Measurements from ENCODE around the gene C19orf38. TPM values are rescaled to one million over a fixed set of nuclear protein-coding genes. Genes with fewer than 3 reads are reported as not detected.

Gene C19orf38
- total and polyA plus RNA-seq, 9 of the 15 experiments (the other 6 are each of a cell fraction or from before 2014, with no cell fraction given), result 0.14 to 0.18 TPM; not detected in 7

DNA sequence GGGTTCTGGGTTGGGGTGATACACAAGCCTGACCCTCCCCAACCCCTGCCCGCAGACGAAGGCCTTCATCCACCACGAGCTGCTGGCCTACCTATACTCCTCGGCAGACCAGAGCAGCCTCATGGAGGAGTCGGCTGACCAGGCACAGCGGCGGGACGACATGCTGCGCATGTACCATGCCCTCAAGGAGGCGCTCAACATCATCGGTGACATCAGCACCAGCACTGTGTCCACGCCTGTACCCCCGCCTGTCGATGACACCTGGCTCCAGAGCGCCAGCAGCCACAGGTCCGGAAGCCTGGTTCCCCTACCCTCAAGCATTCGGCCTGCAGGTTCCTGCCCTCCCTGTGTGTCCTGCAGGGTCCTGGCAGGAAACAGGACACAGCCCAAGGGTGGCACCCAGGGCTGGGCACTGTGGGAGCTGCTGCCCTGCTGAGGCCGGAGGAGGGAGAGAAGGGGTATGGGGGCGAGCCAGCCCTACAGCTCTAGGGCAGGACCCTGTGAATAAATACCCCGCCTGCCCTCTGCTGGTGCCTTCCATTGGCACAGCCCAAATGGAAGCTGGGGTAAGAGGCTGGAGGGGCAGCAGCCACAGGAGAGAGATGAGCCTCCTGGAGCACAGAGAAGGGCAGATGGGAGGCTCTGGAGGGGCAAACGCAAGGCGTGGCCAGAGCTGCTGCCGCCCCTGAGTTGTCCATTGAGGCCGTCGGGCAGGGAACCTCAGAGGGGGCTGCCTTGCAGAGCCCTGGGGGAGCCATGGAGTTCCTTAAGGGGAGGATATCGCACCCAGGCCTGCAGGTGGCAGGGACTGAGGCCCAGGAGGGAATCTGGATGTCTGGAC lies 19.0 kb upstream of the C19orf38 start (continued):
- peak; percentile 100 for TF ChIP-seq ZBTB33 (CRISPR knock-in tag; IDR thresholded peaks at IDR 0.05)
- TF ChIP-seq MEIS2 (IDR thresholded peaks at IDR 0.05; ENCODE audit: partially characterized antibody), result no peak
- TF ChIP-seq FOXA3 (CRISPR knock-in tag; conservative IDR thresholded peaks at IDR 0.05 in 1 of 2, IDR thresholded peaks at IDR 0.05 in 1 of 2), result peak in 1 of 2 experiments; percentile 40; a peak in 1 of 4 replicates
- TF ChIP-seq NCOA2 (IDR thresholded peaks at IDR 0.05; ENCODE audit: partially characterized antibody in 2 of 2), result no peak
- TF ChIP-seq, protein P1, sequence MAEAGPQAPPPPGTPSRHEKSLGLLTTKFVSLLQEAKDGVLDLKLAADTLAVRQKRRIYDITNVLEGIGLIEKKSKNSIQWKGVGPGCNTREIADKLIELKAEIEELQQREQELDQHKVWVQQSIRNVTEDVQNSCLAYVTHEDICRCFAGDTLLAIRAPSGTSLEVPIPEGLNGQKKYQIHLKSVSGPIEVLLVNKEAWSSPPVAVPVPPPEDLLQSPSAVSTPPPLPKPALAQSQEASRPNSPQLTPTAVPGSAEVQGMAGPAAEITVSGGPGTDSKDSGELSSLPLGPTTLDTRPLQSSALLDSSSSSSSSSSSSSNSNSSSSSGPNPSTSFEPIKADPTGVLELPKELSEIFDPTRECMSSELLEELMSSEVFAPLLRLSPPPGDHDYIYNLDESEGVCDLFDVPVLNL (CRISPR knock-in tag; IDR thresholded peaks at IDR 0.05; ENCODE audit: low read depth), result no peak
- TF ChIP-seq NFIX (CRISPR knock-in tag; IDR thresholded peaks at IDR 0.05; ENCODE audit: low read depth), result no peak
- TF ChIP-seq SUPT5H (IDR thresholded peaks at IDR 0.05), result no peak; the same call in 1 of the 2 replicates
- TF ChIP-seq HIVEP1 (CRISPR knock-in tag; IDR thresholded peaks at IDR 0.05), result no peak
- TF ChIP-seq, protein P2, sequence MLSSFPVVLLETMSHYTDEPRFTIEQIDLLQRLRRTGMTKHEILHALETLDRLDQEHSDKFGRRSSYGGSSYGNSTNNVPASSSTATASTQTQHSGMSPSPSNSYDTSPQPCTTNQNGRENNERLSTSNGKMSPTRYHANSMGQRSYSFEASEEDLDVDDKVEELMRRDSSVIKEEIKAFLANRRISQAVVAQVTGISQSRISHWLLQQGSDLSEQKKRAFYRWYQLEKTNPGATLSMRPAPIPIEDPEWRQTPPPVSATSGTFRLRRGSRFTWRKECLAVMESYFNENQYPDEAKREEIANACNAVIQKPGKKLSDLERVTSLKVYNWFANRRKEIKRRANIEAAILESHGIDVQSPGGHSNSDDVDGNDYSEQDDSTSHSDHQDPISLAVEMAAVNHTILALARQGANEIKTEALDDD (IDR thresholded peaks at IDR 0.05), result no peak
- no peak for TF ChIP-seq TRIM25 (IDR thresholded peaks at IDR 0.05; ENCODE audit: borderline replicate concordance)
- no peak for TF ChIP-seq ATF1 (CRISPR knock-in tag; IDR thresholded peaks at IDR 0.05)
- peak; percentile 48 for TF ChIP-seq ATF1 (tag; IDR thresholded peaks at IDR 0.05)
- TF ChIP-seq PHB (CRISPR knock-in tag; IDR thresholded peaks at IDR 0.05), result no peak
- no peak for TF ChIP-seq RBM14 (IDR thresholded peaks at IDR 0.05; ENCODE audit: borderline replicate concordance, insufficient read depth, low read depth, low read length)
- TF ChIP-seq TAF9B (IDR thresholded peaks at IDR 0.05; ENCODE audit: partially characterized antibody), result no peak
- TF ChIP-seq ZNF57 (CRISPR knock-in tag; IDR thresholded peaks at IDR 0.05), result no peak
- TF ChIP-seq THRB (CRISPR knock-in tag; conservative IDR thresholded peaks at IDR 0.05), result no peak
- TF ChIP-seq GTF2B (IDR thresholded peaks at IDR 0.05; ENCODE audit: extremely low read depth, insufficient read length), result no peak
- TF ChIP-seq TAF15 (IDR thresholded peaks at IDR 0.05; ENCODE audit: low read depth, low read length), result no peak

All from K562 (cell line).